ENCODE measurements around the gene HERC6.
A peak's percentile ranks its signal among the peaks of the same experiment; 100 is the strongest.
"Not testable (repeated sequence)": the region's sequence is repeated elsewhere in the genome, so short reads cannot be mapped to it uniquely, and the experiment has no call there.

HERC6 gene

GRCh38 chr4:88367826-88368225 is 10.8 kb upstream of the HERC6 start:
- no peaks in the 10 kb centered on the region for H3K36me3 ChIP-seq (ENCODE audit: low read depth)
- H3K4me1 ChIP-seq (ENCODE audit: insufficient read depth, poor library complexity, severe bottlenecking): no peaks in the 10 kb centered on the region
- no peak overlapping the region for H3K4me3 ChIP-seq (ENCODE audit: severe bottlenecking)
- no peak overlapping the region for H3K27ac ChIP-seq (ENCODE audit: poor library complexity, severe bottlenecking)
- DNase-seq (ENCODE audit: low spot score): no peak
- H3K27me3 ChIP-seq (ENCODE audit: insufficient read depth, poor library complexity, severe bottlenecking): no peaks in the 10 kb centered on the region
- TF ChIP-seq CTCF (IDR thresholded peaks at IDR 0.05; ENCODE audit: poor library complexity, severe bottlenecking): no peak
- ATAC-seq (ENCODE audit: low read depth): no peak
- H3K9me3 ChIP-seq (ENCODE audit: severe bottlenecking): no peaks in the 10 kb centered on the region

- not testable (repeated sequence) for H3K27me3 ChIP-seq (ENCODE audit: insufficient read depth, poor library complexity, severe bottlenecking); H3K36me3 ChIP-seq (ENCODE audit: low read depth); H3K4me1 ChIP-seq (ENCODE audit: insufficient read depth, poor library complexity, severe bottlenecking); H3K27ac ChIP-seq (ENCODE audit: poor library complexity, severe bottlenecking); H3K4me3 ChIP-seq (ENCODE audit: severe bottlenecking); DNase-seq (ENCODE audit: low spot score); H3K9me3 ChIP-seq (ENCODE audit: severe bottlenecking)
- TF ChIP-seq CTCF (IDR thresholded peaks at IDR 0.05; ENCODE audit: poor library complexity, severe bottlenecking): peak; percentile 77
- ATAC-seq (ENCODE audit: low read depth): 0 out of 3 replicates have a peak, but pooled peaks have one; percentile 40
Observed at GRCh38 chr4:88369180-88369812, 9.4 kb upstream of the HERC6 start.

GRCh38 chr4:88381123-88381522 is 2.5 kb downstream of the HERC6 start:
- Histone ChIP-seq H3K4me3 (ENCODE audit: severe bottlenecking) (no peak overlapping the region), H3K27ac (ENCODE audit: poor library complexity, severe bottlenecking) (no peak overlapping the region), H3K4me1 (ENCODE audit: insufficient read depth, poor library complexity, severe bottlenecking) (no peaks in the 10 kb centered on the region), H3K27me3 (ENCODE audit: insufficient read depth, poor library complexity, severe bottlenecking) (no peaks in the 10 kb centered on the region), H3K36me3 (ENCODE audit: low read depth) (no peaks in the 10 kb centered on the region), H3K9me3 (ENCODE audit: severe bottlenecking) (no peaks in the 10 kb centered on the region)
- no peak for TF ChIP-seq CTCF (IDR thresholded peaks at IDR 0.05; ENCODE audit: poor library complexity, severe bottlenecking)
- DNase-seq (ENCODE audit: low spot score) (no peak), ATAC-seq (ENCODE audit: low read depth) (no peak)

GRCh38 chr4:88382621-88383020 is 4.0 kb downstream of the HERC6 start:
- H3K9me3 ChIP-seq (ENCODE audit: severe bottlenecking): no peaks in the 10 kb centered on the region
- no peaks in the 10 kb centered on the region for H3K4me1 ChIP-seq (ENCODE audit: insufficient read depth, poor library complexity, severe bottlenecking)
- DNase-seq (ENCODE audit: low spot score): no peak
- TF ChIP-seq CTCF (IDR thresholded peaks at IDR 0.05; ENCODE audit: poor library complexity, severe bottlenecking): no peak
- H3K4me3 ChIP-seq (ENCODE audit: severe bottlenecking): no peak overlapping the region
- no peak overlapping the region for H3K27ac ChIP-seq (ENCODE audit: poor library complexity, severe bottlenecking)
- no peaks in the 10 kb centered on the region for H3K27me3 ChIP-seq (ENCODE audit: insufficient read depth, poor library complexity, severe bottlenecking)
- no peak for ATAC-seq (ENCODE audit: low read depth)
- no peaks in the 10 kb centered on the region for H3K36me3 ChIP-seq (ENCODE audit: low read depth)

GRCh38 chr4:88390128-88390527 is 11.5 kb downstream of the HERC6 start:
- no peaks in the 10 kb centered on the region for H3K4me1 ChIP-seq (ENCODE audit: insufficient read depth, poor library complexity, severe bottlenecking)
- no peaks in the 10 kb centered on the region for H3K27me3 ChIP-seq (ENCODE audit: insufficient read depth, poor library complexity, severe bottlenecking)
- no peak for TF ChIP-seq CTCF (IDR thresholded peaks at IDR 0.05; ENCODE audit: poor library complexity, severe bottlenecking)
- H3K9me3 ChIP-seq (ENCODE audit: severe bottlenecking): no peaks in the 10 kb centered on the region
- ATAC-seq (ENCODE audit: low read depth): no peak
- no peak overlapping the region for H3K4me3 ChIP-seq (ENCODE audit: severe bottlenecking)
- no peaks in the 10 kb centered on the region for H3K36me3 ChIP-seq (ENCODE audit: low read depth)
- DNase-seq (ENCODE audit: low spot score): no peak
- no peak overlapping the region for H3K27ac ChIP-seq (ENCODE audit: poor library complexity, severe bottlenecking)
